Measurements from ENCODE around the gene ITGA4. TPM values are rescaled to one million over a fixed set of nuclear protein-coding genes. Genes with fewer than 3 reads are reported as not detected.

ITGA4 gene
- total RNA-seq, 1 experiment from 2014 or later, result not detected

- intact Hi-C loops (cut with micrococcal nuclease; ENCODE audit: unreplicated experiment), result loop anchor here (10.0 kb wide), 1 partner anchor 139 kb away; no protein-coding TSS in a partner anchor
- Mint-ChIP-seq H3K9me3 (ENCODE audit: unreplicated experiment) (no peaks in the 10 kb centered on the region), H3K36me3 (ENCODE audit: insufficient read depth, unreplicated experiment) (no peaks in the 10 kb centered on the region), H3K27ac (ENCODE audit: unreplicated experiment) (no peak overlapping the region), H3K27me3 (ENCODE audit: insufficient read depth, unreplicated experiment) (peaks cover 16% of the 10 kb centered on the region), H3K4me1 (ENCODE audit: low read depth, unreplicated experiment) (no peaks in the 10 kb centered on the region), H3K4me3 (ENCODE audit: unreplicated experiment) (no peak overlapping the region)
- TF ChIP-seq CTCF (IDR thresholded peaks at IDR 0.05; ENCODE audit: insufficient read depth in 1 of 2, low read depth in 1 of 2, low read length in 1 of 2, severe bottlenecking in 1 of 2, unreplicated experiment in 1 of 2), result no peak
- no TSS peak for BruUV-seq (replicated peaks)
- Histone ChIP-seq H3K36me3 (ENCODE audit: control insufficient read depth, insufficient read depth, low read length) (no peaks in the 10 kb centered on the region), H3K9me3 (no peaks in the 10 kb centered on the region), H3K4me1 (no peaks in the 10 kb centered on the region), H3K4me3 (ENCODE audit: low read depth, low read length) (no peak overlapping the region), H3K27me3 (replicated peaks; ENCODE audit: control insufficient read depth, insufficient read depth, low read length) (no peaks in the 10 kb centered on the region)
- CTCF ChIA-PET, result no interaction called here
- POLR2A ChIA-PET, result no interaction called here
- DNase-seq, result no peak
Observed at GRCh38 chr2:181463588-181463987, 6.4 kb downstream of the ITGA4 start.

- Mint-ChIP-seq H3K27ac (ENCODE audit: unreplicated experiment) (no peak overlapping the region), H3K27me3 (ENCODE audit: insufficient read depth, unreplicated experiment) (peaks cover 16% of the 10 kb centered on the region), H3K36me3 (ENCODE audit: insufficient read depth, unreplicated experiment) (no peaks in the 10 kb centered on the region), H3K9me3 (ENCODE audit: unreplicated experiment) (no peaks in the 10 kb centered on the region), H3K4me3 (ENCODE audit: unreplicated experiment) (no peak overlapping the region), H3K4me1 (ENCODE audit: low read depth, unreplicated experiment) (no peaks in the 10 kb centered on the region)
- Histone ChIP-seq H3K4me1 (no peaks in the 10 kb centered on the region), H3K27me3 (replicated peaks; ENCODE audit: control insufficient read depth, insufficient read depth, low read length) (no peaks in the 10 kb centered on the region), H3K4me3 (ENCODE audit: low read depth, low read length) (no peak overlapping the region), H3K9me3 (no peaks in the 10 kb centered on the region), H3K36me3 (ENCODE audit: control insufficient read depth, insufficient read depth, low read length) (no peaks in the 10 kb centered on the region)
- TF ChIP-seq CTCF (IDR thresholded peaks at IDR 0.05; ENCODE audit: insufficient read depth in 1 of 2, low read depth in 1 of 2, low read length in 1 of 2, severe bottlenecking in 1 of 2, unreplicated experiment in 1 of 2), result no peak
- no TSS peak for BruUV-seq (replicated peaks)
- intact Hi-C loops (cut with micrococcal nuclease; ENCODE audit: unreplicated experiment), result loop anchor here (10.0 kb wide), 1 partner anchor 140 kb away; no protein-coding TSS in a partner anchor
- POLR2A ChIA-PET, result no interaction called here
- no peak for DNase-seq
- CTCF ChIA-PET, result no interaction called here
Observed at GRCh38 chr2:181464966-181465365, 7.8 kb downstream of the ITGA4 start.

GRCh38 chr2:181465676-181466375, 8.6 kb downstream of the ITGA4 start:
- H3K4me1 ChIP-seq, result no peaks in the 10 kb centered on the region
- TF ChIP-seq CTCF (IDR thresholded peaks at IDR 0.05; ENCODE audit: insufficient read depth in 1 of 2, low read depth in 1 of 2, low read length in 1 of 2, severe bottlenecking in 1 of 2, unreplicated experiment in 1 of 2), result no peak
- ChIA-PET POLR2A (no interaction called here), CTCF (interaction anchor here (0.6 kb wide), 1 partner anchor 10 kb away, joined by 3 read pairs; no protein-coding TSS in a partner anchor)
- DNase-seq, result no peak
- H3K27me3 ChIP-seq (replicated peaks; ENCODE audit: control insufficient read depth, insufficient read depth, low read length), result no peaks in the 10 kb centered on the region
- no peak overlapping the region for H3K27ac Mint-ChIP-seq (ENCODE audit: unreplicated experiment)
- H3K36me3 Mint-ChIP-seq (ENCODE audit: insufficient read depth, unreplicated experiment), result no peaks in the 10 kb centered on the region
- no peaks in the 10 kb centered on the region for H3K4me1 Mint-ChIP-seq (ENCODE audit: low read depth, unreplicated experiment)
- BruUV-seq (replicated peaks), result no TSS peak
- H3K4me3 Mint-ChIP-seq (ENCODE audit: unreplicated experiment), result no peak overlapping the region
- no peak overlapping the region for H3K4me3 ChIP-seq (ENCODE audit: low read depth, low read length)
- H3K9me3 Mint-ChIP-seq (ENCODE audit: unreplicated experiment), result no peaks in the 10 kb centered on the region
- no peaks in the 10 kb centered on the region for H3K36me3 ChIP-seq (ENCODE audit: control insufficient read depth, insufficient read depth, low read length)
- intact Hi-C loops (cut with micrococcal nuclease; ENCODE audit: unreplicated experiment), result loop anchor here (1.0 to 10.0 kb wide), 4 partner anchors 141 to 1342 kb away; no protein-coding TSS in a partner anchor
- peaks cover 16% of the 10 kb centered on the region for H3K27me3 Mint-ChIP-seq (ENCODE audit: insufficient read depth, unreplicated experiment)
- no peaks in the 10 kb centered on the region for H3K9me3 ChIP-seq

Measured in Caco-2 (cell line).